Measurements from ENCODE around the gene SMIM5. TPM values are rescaled to one million over a fixed set of nuclear protein-coding genes. Genes with fewer than 3 reads are reported as not detected.
A peak's percentile ranks its signal among the peaks of the same experiment; 100 is the strongest.

SMIM5 gene
- total RNA-seq, result 100 to 1,000 TPM in 1 of 4 donors, 10 to 100 TPM in 2, not detected in 1; 68.8 to 161 (median 97.1) TPM

- no peaks in the 10 kb centered on the region for H3K27me3 ChIP-seq
- H3K4me3 ChIP-seq, result peak within 1 kb of the TSS in 2 of 4 donors; percentile 1 to 31
- peak; percentile 79 to 93 (median 91) for DNase-seq
- H3K4me1 ChIP-seq, result peaks cover 5 to 62% (median 9%) of the 10 kb centered on the region in 4 donors
- peaks cover 0 to 3% (median 0%) of the 10 kb centered on the region in 3 donors for H3K36me3 ChIP-seq
- H3K9me3 ChIP-seq, result no peaks in the 10 kb centered on the region
- peak within 1 kb of the TSS; percentile 45 to 88 (median 66) for H3K27ac ChIP-seq
- peak in 1 of 2 donors; percentile 23 for TF ChIP-seq POLR2A (IDR thresholded peaks at IDR 0.05)
- peak; percentile 89 to 96 (median 92) for TF ChIP-seq CTCF (IDR thresholded peaks at IDR 0.05)
Measured at GRCh38 chr17:75632863-75633485, at the start of gene SMIM5. SMIM5 (plus strand) TSS chr17:75633434; CDS start chr17:75640202, 6,768 bp downstream.

- Histone ChIP-seq H3K27ac (no peak overlapping the region), H3K9me3 (no peaks in the 10 kb centered on the region)
Measured at GRCh38 chr17:75584849-75585175, 48.4 kb upstream of the SMIM5 start.

GRCh38 chr17:75587675-75588595 lies 45.3 kb upstream of the SMIM5 start, which contains the start of gene MYO15B:
MYO15B (plus strand) TSS chr17:75587800; CDS start chr17:75588058, 258 bp downstream.
- Histone ChIP-seq H3K4me1 (peaks cover 0 to 25% (median 13%) of the 10 kb centered on the region in 4 donors), H3K36me3 (no peaks in the 10 kb centered on the region), H3K27me3 (no peaks in the 10 kb centered on the region), H3K4me3 (peak within 1 kb of the TSS; percentile 63 to 73 (median 65)), H3K27ac (peak within 1 kb of the TSS; percentile 81 to 98 (median 88)), H3K9me3 (no peaks in the 10 kb centered on the region)
- TF ChIP-seq CTCF (IDR thresholded peaks at IDR 0.05), result peak; percentile 9 to 58 (median 29)
- no peak for TF ChIP-seq POLR2A (IDR thresholded peaks at IDR 0.05)
- peak in 2 of 3 donors; percentile 58 to 86 for DNase-seq

More at GRCh38 chr17:75584849-75585175, 48.4 kb upstream of the SMIM5 start:
- Histone ChIP-seq H3K36me3 (no peaks in the 10 kb centered on the region), H3K27me3 (no peaks in the 10 kb centered on the region), H3K4me1 (peaks cover 0 to 20% (median 12%) of the 10 kb centered on the region in 4 donors), H3K4me3 (no peak overlapping the region)
- TF ChIP-seq CTCF (IDR thresholded peaks at IDR 0.05), result no peak
- no peak for TF ChIP-seq POLR2A (IDR thresholded peaks at IDR 0.05)
- DNase-seq, result no peak

- no peaks in the 10 kb centered on the region for H3K27me3 ChIP-seq
- TF ChIP-seq CTCF (IDR thresholded peaks at IDR 0.05) (no peak), POLR2A (IDR thresholded peaks at IDR 0.05) (no peak)
- H3K4me1 ChIP-seq, result peaks cover 0 to 25% (median 13%) of the 10 kb centered on the region in 4 donors
- H3K9me3 ChIP-seq, result no peaks in the 10 kb centered on the region
- H3K27ac ChIP-seq, result peak overlapping the region; percentile 81 to 98 (median 88)
- peak overlapping the region; percentile 63 to 73 (median 65) for H3K4me3 ChIP-seq
- H3K36me3 ChIP-seq, result no peaks in the 10 kb centered on the region
- peak in 1 of 3 donors; percentile 64 for DNase-seq
Measured at GRCh38 chr17:75588596-75589011, 44.6 kb upstream of the SMIM5 start.
